Left ventricle myocardium inferior (tissue), 1 donor: ENCODE measurements around the gene NBDY. TPM values are rescaled to one million over a fixed set of nuclear protein-coding genes. Genes with fewer than 3 reads are reported as not detected.

Source experiments
- DNase-seq: peaks from one replicate; pipeline ENCODE4 v3.0.0-alpha.2; 2020
- H3K27ac ChIP-seq: fragments of 200-600 bp; replicated peaks from 2 replicates; pipeline ENCODE4 v1.8.0; 2021
- H3K27me3 ChIP-seq: fragments of 200-600 bp; 2 replicates; pipeline ENCODE4 v1.8.0; 2021; ENCODE audit warnings: low read depth
- H3K36me3 ChIP-seq: fragments of 200-600 bp; 2 replicates; pipeline ENCODE4 v1.8.0; 2021
- H3K4me1 ChIP-seq: fragments of 200-600 bp; 2 replicates; pipeline ENCODE4 v1.8.0; 2021
- H3K4me3 ChIP-seq: fragments of 200-600 bp; 2 replicates; pipeline ENCODE4 v1.8.0; 2021; ENCODE audit warnings: mild to moderate bottlenecking, moderate library complexity
- H3K9me3 ChIP-seq: fragments of 200-600 bp; replicated peaks from 2 replicates; pipeline ENCODE4 v1.8.0; 2021
- intact Hi-C: fragments of 100-400 bp; cut with micrococcal nuclease; formaldehyde crosslinking; loops from one replicate; pipeline ENCODE4 v1.11.0; 2022
- total RNA-seq: library from RNA; stranded (reverse); fragmentation: NEBNext Ultra II Directional; extraction: Animal tissue kit (Norgen Biotek cat#: 25700); gene quantifications from one replicate; pipeline ENCODE4 v1.2.1, GENCODE V29; 2021
- TF ChIP-seq, protein P1 (sequence below): fragments of 200-600 bp; IDR thresholded peaks from 2 replicates; pipeline ENCODE4 v1.8.0; 2021; ENCODE audit warnings: antibody characterized with exemption, mild to moderate bottlenecking, borderline replicate concordance
- donor health status: DM: no; HTN: yes; CAD: no; lungs with severe emphysema.

NBDY gene
- total RNA-seq, 1 donor from 2014 or later = 26.5 TPM

DNA sequence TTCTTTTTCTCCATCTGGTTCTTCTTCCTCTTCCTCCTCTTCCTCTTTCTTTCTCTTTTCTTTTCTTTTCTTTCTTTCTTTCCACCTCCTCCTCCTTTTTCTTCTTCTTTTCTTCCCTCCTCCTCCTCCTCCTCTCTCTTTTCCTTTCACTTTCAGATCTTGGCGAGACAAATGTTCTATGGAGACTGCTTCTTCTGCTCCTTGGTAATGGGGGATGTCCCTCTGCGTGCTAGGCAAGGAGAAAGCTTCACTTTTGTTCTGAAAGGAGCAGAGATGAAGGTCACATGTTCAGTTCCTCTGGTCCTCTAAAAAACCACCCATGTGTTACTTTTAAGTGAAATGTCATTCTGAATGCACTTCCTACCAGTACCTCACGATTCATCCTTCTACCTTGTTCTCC is 33.2 kb downstream of the NBDY start:
- TF ChIP-seq, protein P1, sequence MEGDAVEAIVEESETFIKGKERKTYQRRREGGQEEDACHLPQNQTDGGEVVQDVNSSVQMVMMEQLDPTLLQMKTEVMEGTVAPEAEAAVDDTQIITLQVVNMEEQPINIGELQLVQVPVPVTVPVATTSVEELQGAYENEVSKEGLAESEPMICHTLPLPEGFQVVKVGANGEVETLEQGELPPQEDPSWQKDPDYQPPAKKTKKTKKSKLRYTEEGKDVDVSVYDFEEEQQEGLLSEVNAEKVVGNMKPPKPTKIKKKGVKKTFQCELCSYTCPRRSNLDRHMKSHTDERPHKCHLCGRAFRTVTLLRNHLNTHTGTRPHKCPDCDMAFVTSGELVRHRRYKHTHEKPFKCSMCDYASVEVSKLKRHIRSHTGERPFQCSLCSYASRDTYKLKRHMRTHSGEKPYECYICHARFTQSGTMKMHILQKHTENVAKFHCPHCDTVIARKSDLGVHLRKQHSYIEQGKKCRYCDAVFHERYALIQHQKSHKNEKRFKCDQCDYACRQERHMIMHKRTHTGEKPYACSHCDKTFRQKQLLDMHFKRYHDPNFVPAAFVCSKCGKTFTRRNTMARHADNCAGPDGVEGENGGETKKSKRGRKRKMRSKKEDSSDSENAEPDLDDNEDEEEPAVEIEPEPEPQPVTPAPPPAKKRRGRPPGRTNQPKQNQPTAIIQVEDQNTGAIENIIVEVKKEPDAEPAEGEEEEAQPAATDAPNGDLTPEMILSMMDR = no peak
- Histone ChIP-seq H3K4me3 (no peak overlapping the region), H3K27me3 (no peaks in the 10 kb centered on the region), H3K36me3 (no peaks in the 10 kb centered on the region), H3K4me1 (peaks cover 27% of the 10 kb centered on the region), H3K9me3 (no peaks in the 10 kb centered on the region), H3K27ac (no peak overlapping the region)
- DNase-seq = no peak
- intact Hi-C loops = no loop called here

DNA sequence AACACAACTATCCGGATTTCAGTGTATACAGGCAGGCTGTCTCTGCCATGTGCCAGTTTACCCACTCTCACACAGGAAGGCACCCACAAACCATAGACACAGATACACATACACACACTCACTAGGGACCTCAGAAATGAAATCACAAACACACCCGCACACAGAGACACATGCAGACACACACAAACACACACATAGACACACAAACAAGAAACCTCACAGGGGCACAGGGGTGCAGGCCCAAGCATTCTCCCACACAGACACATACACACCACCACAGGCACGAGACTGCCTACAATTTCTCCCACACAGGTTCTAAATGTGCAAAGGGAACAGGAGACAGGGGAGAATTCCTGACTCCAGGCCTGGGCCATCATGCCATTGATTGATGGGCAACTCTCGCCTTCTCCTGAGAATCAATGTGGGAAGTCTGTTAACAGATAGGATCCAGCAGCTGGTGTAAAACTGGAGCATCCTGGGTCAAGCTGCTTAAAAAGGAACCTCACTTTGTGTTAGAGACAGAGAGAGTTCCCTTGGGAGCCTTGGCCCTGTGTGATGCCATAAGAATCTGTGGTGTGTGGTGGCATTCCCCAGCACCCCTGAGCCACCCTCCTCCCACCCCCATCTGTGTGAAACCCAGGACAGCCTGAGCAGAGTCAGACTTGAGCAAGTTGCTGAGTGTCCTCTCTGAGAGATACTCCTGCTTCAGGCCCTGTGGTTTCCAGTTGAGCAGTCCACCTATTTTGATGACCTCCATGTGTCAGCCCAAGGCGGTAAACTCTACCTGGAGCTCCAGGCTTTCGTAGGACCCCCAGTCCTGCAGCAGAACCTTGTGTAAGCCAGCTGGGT is 33.9 kb downstream of the NBDY start:
- Histone ChIP-seq H3K4me1 (peaks cover 27% of the 10 kb centered on the region), H3K4me3 (no peak overlapping the region), H3K27ac (no peak overlapping the region), H3K9me3 (no peaks in the 10 kb centered on the region), H3K36me3 (no peaks in the 10 kb centered on the region), H3K27me3 (no peaks in the 10 kb centered on the region)
- intact Hi-C loops = no loop called here
- TF ChIP-seq, protein P1 = no peak
- no peak for DNase-seq

DNA sequence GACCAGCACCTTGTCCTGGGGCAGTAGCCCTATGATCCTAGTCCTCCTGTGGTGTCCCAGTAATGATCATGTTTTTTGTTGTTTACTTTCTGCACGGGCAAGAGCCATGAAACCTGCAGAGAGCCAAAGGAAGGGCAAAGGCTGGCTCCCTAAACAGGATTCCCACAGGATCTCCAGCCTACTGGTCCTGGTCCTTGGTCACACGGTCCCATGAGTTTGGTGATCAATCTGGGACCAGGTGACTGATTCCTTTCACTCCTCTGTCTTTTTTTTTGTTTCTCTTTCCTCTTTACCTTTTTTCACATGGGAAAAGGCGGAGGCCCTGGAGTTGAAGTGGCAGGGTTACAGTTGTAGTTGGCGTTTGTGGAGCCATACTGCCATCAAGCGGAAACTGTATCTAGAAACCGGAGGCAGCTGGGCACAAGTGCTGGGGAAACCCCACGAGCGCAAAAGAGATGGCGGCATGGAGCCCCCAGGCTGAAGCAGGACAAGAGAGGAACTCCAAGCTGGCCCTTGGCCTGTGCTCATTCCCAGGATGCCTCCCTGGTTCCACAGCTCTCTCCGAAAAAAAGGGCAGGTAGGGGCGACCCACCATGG is 34.6 kb downstream of the NBDY start:
- Histone ChIP-seq H3K4me3 (no peak overlapping the region), H3K9me3 (no peaks in the 10 kb centered on the region), H3K4me1 (peaks cover 27% of the 10 kb centered on the region), H3K27ac (no peak overlapping the region), H3K27me3 (no peaks in the 10 kb centered on the region), H3K36me3 (no peaks in the 10 kb centered on the region)
- no peak for DNase-seq
- TF ChIP-seq, protein P1 = no peak
- intact Hi-C loops = no loop called here

DNA sequence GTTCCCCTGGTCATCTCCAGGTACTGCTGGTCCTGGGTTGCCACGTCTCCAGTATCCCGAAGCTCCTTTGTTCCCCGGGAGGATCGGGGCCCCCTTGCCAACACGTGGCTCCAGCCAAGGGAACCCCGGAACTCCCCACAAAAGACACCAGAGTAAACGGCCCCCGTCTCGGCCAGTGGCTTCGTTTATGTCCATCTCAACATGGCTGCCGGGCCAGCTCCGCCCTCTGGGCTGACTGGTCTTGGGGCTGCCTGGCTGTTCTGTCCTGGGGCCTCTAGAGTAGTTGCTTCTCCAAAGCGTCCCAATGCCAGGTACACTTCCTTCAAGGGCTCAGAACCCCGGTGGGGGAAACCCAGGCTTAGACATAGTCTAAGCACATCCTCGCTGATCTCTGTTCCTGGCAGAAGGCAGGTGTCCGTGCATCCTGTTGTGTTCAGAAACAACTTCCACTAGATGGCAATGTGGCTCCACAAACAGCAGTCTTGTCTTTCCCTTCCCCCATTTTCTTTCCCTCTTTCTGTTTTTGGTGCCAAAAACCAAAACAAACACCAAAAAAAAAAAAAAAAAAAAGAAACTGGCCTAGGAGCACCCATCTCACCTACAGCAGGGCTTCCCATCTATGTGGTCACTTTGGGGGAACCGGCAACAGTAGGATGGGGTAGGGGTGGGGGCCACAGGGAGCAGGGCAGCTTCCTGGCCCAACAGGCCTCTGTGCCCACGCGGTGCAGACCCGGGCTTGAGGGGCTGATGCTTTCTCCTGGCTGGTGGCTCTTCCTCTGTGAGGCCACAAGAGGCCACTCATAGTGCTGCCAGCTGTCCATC is 35.3 kb downstream of the NBDY start:
- Histone ChIP-seq H3K9me3 (no peaks in the 10 kb centered on the region), H3K27ac (peak overlapping the region; percentile 63), H3K36me3 (no peaks in the 10 kb centered on the region), H3K4me3 (no peak overlapping the region), H3K27me3 (no peaks in the 10 kb centered on the region), H3K4me1 (peaks cover 27% of the 10 kb centered on the region)
- intact Hi-C loops = no loop called here
- TF ChIP-seq, protein P1 = peak; percentile 63
- DNase-seq = no peak

DNA sequence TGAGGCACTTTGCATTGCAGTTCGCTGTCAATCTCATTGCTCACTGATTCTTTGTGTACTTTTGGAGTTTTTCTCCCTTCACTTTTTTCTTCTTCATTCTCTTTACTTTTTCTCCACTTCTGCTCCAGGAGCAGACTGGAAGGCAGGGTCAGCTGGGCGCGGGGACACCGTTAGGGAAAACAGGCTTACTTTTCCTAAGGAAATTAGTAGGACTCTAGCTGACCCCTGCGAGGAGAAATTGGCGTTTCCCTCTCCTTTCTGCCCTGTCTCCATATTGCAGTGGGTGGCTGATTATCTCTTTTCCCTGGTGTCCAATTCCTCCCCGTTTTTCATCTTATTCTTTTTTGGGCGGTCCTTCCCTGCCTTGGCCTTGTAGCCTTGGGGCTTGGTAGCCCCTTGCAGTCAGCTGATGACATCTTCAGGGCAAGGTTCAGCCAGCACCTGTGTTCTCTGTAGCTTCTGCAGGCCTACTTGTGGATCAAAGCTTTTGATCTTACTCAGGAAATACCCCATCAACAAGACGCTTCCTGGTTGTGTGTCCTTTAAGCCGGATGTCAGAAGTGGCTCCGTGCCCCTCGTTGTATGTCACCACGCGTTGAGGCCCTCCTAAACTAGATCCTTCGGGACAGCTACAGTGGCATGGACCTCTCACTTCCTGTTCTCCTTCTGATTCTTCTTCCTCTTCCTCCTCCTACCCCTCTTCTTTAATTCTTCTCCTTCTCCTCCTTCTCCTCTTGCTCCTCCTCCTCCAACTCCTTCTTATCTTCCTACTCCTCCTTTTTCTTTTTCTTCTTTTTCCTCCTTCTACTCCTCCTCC is 36.1 kb downstream of the NBDY start:
- no peak for DNase-seq
- intact Hi-C loops = no loop called here
- TF ChIP-seq, protein P1 = no peak
- Histone ChIP-seq H3K27ac (peak overlapping the region; percentile 63), H3K27me3 (no peaks in the 10 kb centered on the region), H3K36me3 (no peaks in the 10 kb centered on the region), H3K4me3 (no peak overlapping the region), H3K9me3 (no peaks in the 10 kb centered on the region), H3K4me1 (peaks cover 24% of the 10 kb centered on the region)
